Measurements from ENCODE around the gene TRMT10B. TPM values are rescaled to one million over a fixed set of nuclear protein-coding genes. Genes with fewer than 3 reads are reported as not detected.

TRMT10B gene
- total and polyA plus RNA-seq, 2 experiments from 2014 or later = 1.5 to 6.0 TPM

DNA sequence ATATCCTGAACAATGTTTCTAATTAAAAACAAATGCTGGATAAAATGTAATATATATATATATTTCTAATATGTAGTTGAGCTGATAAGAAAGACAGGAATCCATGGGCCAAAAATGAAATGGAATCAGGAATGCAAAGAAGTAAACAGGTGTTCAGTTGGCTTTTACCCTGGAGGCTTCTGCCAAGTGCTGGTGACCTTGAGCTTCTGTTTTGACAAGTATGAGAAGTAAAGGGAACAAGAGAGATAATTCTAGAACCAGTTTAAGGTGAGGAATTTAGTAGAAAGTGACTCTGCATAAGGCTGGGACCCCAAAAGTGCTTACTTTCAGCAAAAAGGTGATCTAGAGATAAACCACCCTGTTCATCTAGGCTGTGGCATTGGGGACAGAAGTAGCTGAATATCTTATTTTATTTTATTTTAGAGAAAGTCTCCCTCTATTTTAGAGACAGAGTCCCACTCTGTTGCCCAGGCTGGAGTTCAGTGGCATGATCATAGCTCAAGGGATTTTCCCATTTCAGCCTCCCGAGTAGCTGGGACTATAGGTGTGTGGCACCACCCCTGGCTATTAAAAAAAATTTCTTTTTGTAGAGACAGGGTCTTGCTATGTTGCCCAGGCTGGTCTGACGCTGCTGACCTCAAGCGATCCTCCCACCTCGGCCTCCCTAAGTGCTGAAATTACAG, 74.0 kb downstream of the TRMT10B start:
- TF ChIP-seq EZH2phosphoT487 (IDR thresholded peaks at IDR 0.05; ENCODE audit: insufficient read depth, low read depth) = no peak
- no peak for TF ChIP-seq EZH2 (IDR thresholded peaks at IDR 0.05; ENCODE audit: insufficient read depth, poor library complexity, severe bottlenecking)
- H3K36me3 ChIP-seq (ENCODE audit: low read depth) = peaks cover 29% of the 10 kb centered on the region; the same call in 1 of the 2 replicates
- H3K79me2 ChIP-seq (ENCODE audit: insufficient read depth) = peaks cover 76% of the 10 kb centered on the region
- WGBS, 2 experiments (ENCODE audit: low coverage in 1 of 2, low lambda C conversion rate in 2 of 2, missing lambda C conversion rate in 2 of 2) = 99 to 100% methylated on average over 4 of the region's 4 CpGs
- H3K27me3 ChIP-seq (replicated peaks; ENCODE audit: insufficient read depth) = no peaks in the 10 kb centered on the region
- H3K9me3 ChIP-seq (ENCODE audit: low read depth) = no peaks in the 10 kb centered on the region
- H3K9ac ChIP-seq = no peak overlapping the region
- H3K4me1 ChIP-seq (ENCODE audit: insufficient read depth) = no peaks in the 10 kb centered on the region
- H3F3A ChIP-seq (ENCODE audit: insufficient read depth) = no peaks in the 10 kb centered on the region
- DNase-seq = no peak
- H2AFZ ChIP-seq = no peak overlapping the region
- in situ Hi-C loops (cut with MboI) = no loop called here
- no peak overlapping the region for H3K4me3 ChIP-seq
- H3K4me2 ChIP-seq (ENCODE audit: unreplicated experiment) = no peak overlapping the region
- no peak overlapping the region for H3K27ac ChIP-seq
- no peaks in the 10 kb centered on the region for H4K20me1 ChIP-seq (ENCODE audit: insufficient read depth)
- no peaks in the 10 kb centered on the region for H3K9me2 ChIP-seq (ENCODE audit: insufficient read depth)

Other genes starting within 250 kb of the TRMT10B start
- 2.9 and 9.9 TPM in 2 replicates for gene FBXO10, start 177.4 kb upstream of the TRMT10B start, total RNA-seq (2014; rRNA removed; shearing (Covaris generic))
- gene FBXO10, start 177.4 kb upstream of the TRMT10B start, polyA plus RNA-seq (2016; fragmentation: Nextera tagmentation; extraction: Ambion mirVana) = 4.4 and 4.5 TPM in 2 replicates
- gene TOMM5, start 161.2 kb upstream of the TRMT10B start, total RNA-seq (2014; rRNA removed; shearing (Covaris generic)) = 122 and 130 TPM in 2 replicates
- gene TOMM5, start 161.2 kb upstream of the TRMT10B start, polyA plus RNA-seq (2016; fragmentation: Nextera tagmentation; extraction: Ambion mirVana) = 282 and 288 TPM in 2 replicates
- gene FRMPD1, start 102.9 kb upstream of the TRMT10B start, total RNA-seq (2014; rRNA removed; shearing (Covaris generic)) = not detected in 2 replicates
- gene FRMPD1, start 102.9 kb upstream of the TRMT10B start, polyA plus RNA-seq (2016; fragmentation: Nextera tagmentation; extraction: Ambion mirVana) = not detected in 2 replicates
- gene EXOSC3, start 31.3 kb downstream of the TRMT10B start, total RNA-seq (2014; rRNA removed; shearing (Covaris generic)) = 30.1 and 38.8 TPM in 2 replicates
- 59.0 and 61.5 TPM in 2 replicates for gene EXOSC3, start 31.3 kb downstream of the TRMT10B start, polyA plus RNA-seq (2016; fragmentation: Nextera tagmentation; extraction: Ambion mirVana)
- 15.8 and 18.2 TPM in 2 replicates for gene DCAF10, start 47.0 kb downstream of the TRMT10B start, total RNA-seq (2014; rRNA removed; shearing (Covaris generic))
- 20.5 and 20.9 TPM in 2 replicates for gene DCAF10, start 47.0 kb downstream of the TRMT10B start, polyA plus RNA-seq (2016; fragmentation: Nextera tagmentation; extraction: Ambion mirVana)
- 56.6 and 58.2 TPM in 2 replicates for gene SLC25A51, start 150.3 kb downstream of the TRMT10B start, total RNA-seq (2014; rRNA removed; shearing (Covaris generic))
- gene SLC25A51, start 150.3 kb downstream of the TRMT10B start, polyA plus RNA-seq (2016; fragmentation: Nextera tagmentation; extraction: Ambion mirVana) = 16.0 and 17.7 TPM in 2 replicates